Measurements from ENCODE around the gene KAZN.

KAZN gene

GRCh38 chr1:14906665-14907064 lies 308.2 kb downstream of the KAZN start:
- no peak overlapping the region for H3K4ac ChIP-seq (ENCODE audit: low read depth in 1 of 2, low read length in 2 of 2)
- no peak overlapping the region for H2BK15ac ChIP-seq (ENCODE audit: low read depth, poor library complexity, severe bottlenecking)
- no peak overlapping the region for H4K8ac ChIP-seq (ENCODE audit: low read length)
- H3K9me3 ChIP-seq (ENCODE audit: control insufficient read depth, low read length) = no peaks in the 10 kb centered on the region
- no peaks in the 10 kb centered on the region for H3K36me3 ChIP-seq (ENCODE audit: control insufficient read depth in 1 of 2, insufficient read depth in 2 of 2, low read depth in 1 of 2, low read length in 2 of 2)
- no peak overlapping the region for H2BK120ac ChIP-seq (ENCODE audit: low read depth, low read length)
- no peak for DNase-seq
- H2BK5ac ChIP-seq (ENCODE audit: low read depth, low read length, poor library complexity, severe bottlenecking) = no peak overlapping the region
- no peak overlapping the region for H3K4me2 ChIP-seq (ENCODE audit: low read length, poor library complexity, severe bottlenecking)
- no peak overlapping the region for H3K23ac ChIP-seq (ENCODE audit: low read length in 2 of 2)
- no peak overlapping the region for H3K27ac ChIP-seq (ENCODE audit: low read length, poor library complexity, severe bottlenecking)
- H2AFZ ChIP-seq (ENCODE audit: low read depth, low read length) = no peak overlapping the region
- H3K4me1 ChIP-seq (ENCODE audit: control insufficient read depth, insufficient read depth, low read depth, low read length) = no peaks in the 10 kb centered on the region
- H3K14ac ChIP-seq (ENCODE audit: low read length in 2 of 2) = no peak overlapping the region
- no peak overlapping the region for H2BK12ac ChIP-seq (ENCODE audit: low read length in 2 of 2)
- H3K4me3 ChIP-seq (ENCODE audit: insufficient read depth in 1 of 2, low read depth in 1 of 2, low read length in 2 of 2) = no peak overlapping the region
- H3K27me3 ChIP-seq (ENCODE audit: control insufficient read depth in 1 of 2, insufficient read depth in 1 of 2, low read length in 2 of 2) = peaks cover 0 to 3% of the 10 kb centered on the region in 2 experiments
- H3K79me1 ChIP-seq (replicated peaks; ENCODE audit: low read length, poor library complexity, severe bottlenecking) = no peaks in the 10 kb centered on the region
- WGBS = 94% methylated on average over 6 of the region's 6 CpGs
- H2AK5ac ChIP-seq (ENCODE audit: low read length, severe bottlenecking) = no peak overlapping the region
- H4K91ac ChIP-seq (ENCODE audit: low read length) = no peak overlapping the region
- no peak overlapping the region for H3K18ac ChIP-seq (ENCODE audit: low read depth in 1 of 2, low read length in 2 of 2)
- no peak overlapping the region for H3K9ac ChIP-seq (ENCODE audit: low read length)

DNA sequence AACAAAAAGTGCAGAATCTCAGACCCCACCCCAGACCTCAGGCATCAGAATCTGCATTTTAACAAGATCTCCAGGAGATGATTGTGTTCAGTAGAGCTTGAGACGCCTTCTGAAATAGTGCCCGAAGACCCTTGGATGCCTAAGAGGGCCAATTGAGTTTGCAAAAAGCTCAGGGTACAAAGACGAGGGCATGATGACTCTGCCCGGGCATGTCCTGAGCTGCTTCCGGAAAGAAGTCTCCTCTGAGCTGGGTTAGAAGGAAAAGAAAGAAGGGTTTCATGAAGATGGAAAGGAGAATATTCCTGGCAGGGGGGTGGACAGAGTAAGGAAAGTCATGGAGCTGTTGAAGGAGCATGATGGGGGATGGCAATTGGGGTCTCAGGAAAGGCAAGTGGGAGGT lies 308.9 kb downstream of the KAZN start:
- H3K23ac ChIP-seq (ENCODE audit: low read length in 2 of 2) = no peak overlapping the region
- no peak overlapping the region for H2BK15ac ChIP-seq (ENCODE audit: low read depth, poor library complexity, severe bottlenecking)
- no peaks in the 10 kb centered on the region for H3K4me1 ChIP-seq (ENCODE audit: control insufficient read depth, insufficient read depth, low read depth, low read length)
- no peak overlapping the region for H2AFZ ChIP-seq (ENCODE audit: low read depth, low read length)
- no peak overlapping the region for H3K4ac ChIP-seq (ENCODE audit: low read depth in 1 of 2, low read length in 2 of 2)
- H2BK12ac ChIP-seq (ENCODE audit: low read length in 2 of 2) = no peak overlapping the region
- no peak for DNase-seq
- no peak overlapping the region for H3K14ac ChIP-seq (ENCODE audit: low read length in 2 of 2)
- no peaks in the 10 kb centered on the region for H3K9me3 ChIP-seq (ENCODE audit: control insufficient read depth, low read length)
- no peak overlapping the region for H3K9ac ChIP-seq (ENCODE audit: low read length)
- no peak overlapping the region for H2AK5ac ChIP-seq (ENCODE audit: low read length, severe bottlenecking)
- H3K36me3 ChIP-seq (ENCODE audit: control insufficient read depth in 1 of 2, insufficient read depth in 2 of 2, low read depth in 1 of 2, low read length in 2 of 2) = no peaks in the 10 kb centered on the region
- H3K4me3 ChIP-seq (ENCODE audit: insufficient read depth in 1 of 2, low read depth in 1 of 2, low read length in 2 of 2) = no peak overlapping the region
- H4K91ac ChIP-seq (ENCODE audit: low read length) = no peak overlapping the region
- no peaks in the 10 kb centered on the region for H3K79me1 ChIP-seq (replicated peaks; ENCODE audit: low read length, poor library complexity, severe bottlenecking)
- H3K27ac ChIP-seq (ENCODE audit: low read length, poor library complexity, severe bottlenecking) = no peak overlapping the region
- 95% methylated on average over 5 of the region's 5 CpGs for WGBS
- no peak overlapping the region for H2BK5ac ChIP-seq (ENCODE audit: low read depth, low read length, poor library complexity, severe bottlenecking)
- H3K27me3 ChIP-seq (ENCODE audit: control insufficient read depth in 1 of 2, insufficient read depth in 1 of 2, low read length in 2 of 2) = no peaks in the 10 kb centered on the region
- H4K8ac ChIP-seq (ENCODE audit: low read length) = no peak overlapping the region
- H3K18ac ChIP-seq (ENCODE audit: low read depth in 1 of 2, low read length in 2 of 2) = no peak overlapping the region
- H2BK120ac ChIP-seq (ENCODE audit: low read depth, low read length) = peak overlapping the region; percentile 42
- no peak overlapping the region for H3K4me2 ChIP-seq (ENCODE audit: low read length, poor library complexity, severe bottlenecking)

DNA sequence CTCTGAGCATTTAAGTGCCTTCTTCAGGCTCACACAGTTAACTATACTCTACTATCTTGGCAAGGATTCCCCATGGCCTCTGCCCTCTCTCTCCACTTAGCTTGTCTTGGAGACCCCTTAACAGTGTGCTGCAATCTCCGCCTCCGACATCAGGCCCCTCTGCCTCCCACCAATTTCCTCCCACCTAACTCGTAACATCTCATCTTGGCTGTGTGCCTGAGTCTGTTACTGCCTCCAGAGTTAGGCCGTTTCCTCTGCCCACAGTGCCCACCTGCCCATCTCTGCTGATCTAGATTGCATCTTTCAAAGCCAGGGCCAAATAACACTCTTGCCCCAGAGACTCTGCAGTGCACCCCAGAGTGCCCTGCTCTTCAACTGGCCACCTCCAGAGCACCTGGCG lies 310.8 kb downstream of the KAZN start:
- Histone ChIP-seq H2AK5ac (ENCODE audit: low read length, severe bottlenecking) (no peak overlapping the region), H4K91ac (ENCODE audit: low read length) (no peak overlapping the region), H3K27me3 (ENCODE audit: control insufficient read depth in 1 of 2, insufficient read depth in 1 of 2, low read length in 2 of 2) (no peaks in the 10 kb centered on the region), H3K18ac (ENCODE audit: low read depth in 1 of 2, low read length in 2 of 2) (no peak overlapping the region), H2BK5ac (ENCODE audit: low read depth, low read length, poor library complexity, severe bottlenecking) (no peak overlapping the region), H2BK12ac (ENCODE audit: low read length in 2 of 2) (no peak overlapping the region), H2AFZ (ENCODE audit: low read depth, low read length) (no peak overlapping the region), H3K27ac (ENCODE audit: low read length, poor library complexity, severe bottlenecking) (no peak overlapping the region), H3K9me3 (ENCODE audit: control insufficient read depth, low read length) (no peaks in the 10 kb centered on the region), H4K8ac (ENCODE audit: low read length) (no peak overlapping the region), H3K4me1 (ENCODE audit: control insufficient read depth, insufficient read depth, low read depth, low read length) (peaks cover 6% of the 10 kb centered on the region), H3K14ac (ENCODE audit: low read length in 2 of 2) (no peak overlapping the region), H2BK15ac (ENCODE audit: low read depth, poor library complexity, severe bottlenecking) (no peak overlapping the region), H3K4me2 (ENCODE audit: low read length, poor library complexity, severe bottlenecking) (no peak overlapping the region), H3K79me1 (replicated peaks; ENCODE audit: low read length, poor library complexity, severe bottlenecking) (no peaks in the 10 kb centered on the region), H3K23ac (ENCODE audit: low read length in 2 of 2) (no peak overlapping the region), H3K4ac (ENCODE audit: low read depth in 1 of 2, low read length in 2 of 2) (no peak overlapping the region), H3K4me3 (ENCODE audit: insufficient read depth in 1 of 2, low read depth in 1 of 2, low read length in 2 of 2) (no peak overlapping the region), H3K36me3 (ENCODE audit: control insufficient read depth in 1 of 2, insufficient read depth in 2 of 2, low read depth in 1 of 2, low read length in 2 of 2) (no peaks in the 10 kb centered on the region), H2BK120ac (ENCODE audit: low read depth, low read length) (no peak overlapping the region), H3K9ac (ENCODE audit: low read length) (no peak overlapping the region)
- 96% methylated on average over 5 of the region's 5 CpGs for WGBS
- no peak for DNase-seq

DNA sequence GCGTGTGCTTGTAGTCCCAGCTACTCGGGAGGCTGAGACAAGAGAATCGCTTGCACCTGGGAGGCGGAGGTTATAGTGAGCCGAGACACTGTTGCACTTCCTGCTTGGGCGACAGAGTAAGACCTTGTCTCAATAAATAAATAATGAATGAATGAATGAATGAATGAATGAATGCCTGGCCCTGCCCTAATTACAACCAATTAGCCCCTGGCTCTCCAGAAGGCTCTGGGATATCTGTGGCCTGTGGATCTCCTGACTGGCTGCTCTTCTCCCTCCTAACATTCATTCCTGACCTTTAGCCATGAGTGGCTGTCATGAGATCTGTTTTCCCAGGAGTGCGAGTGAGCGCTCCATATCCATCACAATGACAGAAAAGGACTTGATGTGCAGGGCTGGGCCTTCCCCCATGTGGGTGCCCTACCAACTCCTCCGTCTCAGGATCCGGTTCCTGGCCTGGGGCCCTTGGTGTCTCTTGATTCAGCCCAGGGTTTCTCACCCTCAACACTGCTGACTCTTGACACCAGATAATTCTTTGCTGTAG lies 311.5 kb downstream of the KAZN start:
- H3K79me1 ChIP-seq (replicated peaks; ENCODE audit: low read length, poor library complexity, severe bottlenecking) = no peaks in the 10 kb centered on the region
- no peak overlapping the region for H2BK5ac ChIP-seq (ENCODE audit: low read depth, low read length, poor library complexity, severe bottlenecking)
- H3K4ac ChIP-seq (ENCODE audit: low read depth in 1 of 2, low read length in 2 of 2) = no peak overlapping the region
- no peak overlapping the region for H2BK15ac ChIP-seq (ENCODE audit: low read depth, poor library complexity, severe bottlenecking)
- no peak overlapping the region for H3K9ac ChIP-seq (ENCODE audit: low read length)
- peak overlapping the region; percentile 31 for H4K8ac ChIP-seq (ENCODE audit: low read length)
- no peak overlapping the region for H2AFZ ChIP-seq (ENCODE audit: low read depth, low read length)
- peak overlapping the region in 1 of 2 experiments; percentile 55 for H2BK12ac ChIP-seq (ENCODE audit: low read length in 2 of 2)
- no peak for DNase-seq
- no peak overlapping the region for H2BK120ac ChIP-seq (ENCODE audit: low read depth, low read length)
- no peaks in the 10 kb centered on the region for H3K36me3 ChIP-seq (ENCODE audit: control insufficient read depth in 1 of 2, insufficient read depth in 2 of 2, low read depth in 1 of 2, low read length in 2 of 2)
- no peak overlapping the region for H3K27ac ChIP-seq (ENCODE audit: low read length, poor library complexity, severe bottlenecking)
- H3K27me3 ChIP-seq (ENCODE audit: control insufficient read depth in 1 of 2, insufficient read depth in 1 of 2, low read length in 2 of 2) = no peaks in the 10 kb centered on the region
- no peak overlapping the region for H3K23ac ChIP-seq (ENCODE audit: low read length in 2 of 2)
- no peaks in the 10 kb centered on the region for H3K9me3 ChIP-seq (ENCODE audit: control insufficient read depth, low read length)
- H4K91ac ChIP-seq (ENCODE audit: low read length) = no peak overlapping the region
- peak overlapping the region in 1 of 2 experiments; percentile 59 for H3K18ac ChIP-seq (ENCODE audit: low read depth in 1 of 2, low read length in 2 of 2)
- H3K4me3 ChIP-seq (ENCODE audit: insufficient read depth in 1 of 2, low read depth in 1 of 2, low read length in 2 of 2) = no peak overlapping the region
- H3K14ac ChIP-seq (ENCODE audit: low read length in 2 of 2) = no peak overlapping the region
- no peak overlapping the region for H2AK5ac ChIP-seq (ENCODE audit: low read length, severe bottlenecking)
- H3K4me2 ChIP-seq (ENCODE audit: low read length, poor library complexity, severe bottlenecking) = no peak overlapping the region
- peaks cover 6% of the 10 kb centered on the region for H3K4me1 ChIP-seq (ENCODE audit: control insufficient read depth, insufficient read depth, low read depth, low read length)
- WGBS = 89% methylated on average over 8 of the region's 10 CpGs
